HG02840 (cell line): ENCODE results near the gene ZIC1.

Experiments used
- ATAC-seq: cut with Tn5 transposase; IDR thresholded peaks from one replicate; pipeline ENCODE4 v1.9.1; 2021; ENCODE audit warnings: mild to moderate bottlenecking, moderate library complexity, moderate number of reproducible peaks; ENCODE audit not compliant: unreplicated experiment, low FRiP score

Gene ZIC1

GRCh38 chr3:147409143-147410115 is at the start of gene ZIC1:
Gene ZIC1 (plus strand): TSS chr3:147409365. CDS start chr3:147410113, 748 bp downstream.
- no peak for ATAC-seq

DNA sequence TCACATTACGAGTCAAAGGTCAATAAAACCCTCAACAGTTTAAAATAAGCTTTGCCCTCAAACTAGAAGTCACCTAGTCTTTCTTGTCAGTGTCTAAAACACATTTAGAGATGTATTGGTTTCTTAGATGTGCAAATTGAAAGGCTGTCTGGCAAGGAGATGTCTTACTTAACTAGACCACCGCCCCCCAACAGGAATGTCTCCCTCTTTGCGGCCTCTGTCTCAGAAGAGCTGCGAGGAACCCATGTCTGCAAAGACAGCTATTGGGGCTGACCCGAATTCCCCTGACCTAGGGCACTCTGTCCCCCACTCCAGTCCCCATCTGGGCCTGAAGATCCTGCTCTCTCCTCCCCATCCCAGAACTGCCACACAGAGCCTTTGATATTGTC is 49.1 kb upstream of the ZIC1 start:
- no peak for ATAC-seq

DNA sequence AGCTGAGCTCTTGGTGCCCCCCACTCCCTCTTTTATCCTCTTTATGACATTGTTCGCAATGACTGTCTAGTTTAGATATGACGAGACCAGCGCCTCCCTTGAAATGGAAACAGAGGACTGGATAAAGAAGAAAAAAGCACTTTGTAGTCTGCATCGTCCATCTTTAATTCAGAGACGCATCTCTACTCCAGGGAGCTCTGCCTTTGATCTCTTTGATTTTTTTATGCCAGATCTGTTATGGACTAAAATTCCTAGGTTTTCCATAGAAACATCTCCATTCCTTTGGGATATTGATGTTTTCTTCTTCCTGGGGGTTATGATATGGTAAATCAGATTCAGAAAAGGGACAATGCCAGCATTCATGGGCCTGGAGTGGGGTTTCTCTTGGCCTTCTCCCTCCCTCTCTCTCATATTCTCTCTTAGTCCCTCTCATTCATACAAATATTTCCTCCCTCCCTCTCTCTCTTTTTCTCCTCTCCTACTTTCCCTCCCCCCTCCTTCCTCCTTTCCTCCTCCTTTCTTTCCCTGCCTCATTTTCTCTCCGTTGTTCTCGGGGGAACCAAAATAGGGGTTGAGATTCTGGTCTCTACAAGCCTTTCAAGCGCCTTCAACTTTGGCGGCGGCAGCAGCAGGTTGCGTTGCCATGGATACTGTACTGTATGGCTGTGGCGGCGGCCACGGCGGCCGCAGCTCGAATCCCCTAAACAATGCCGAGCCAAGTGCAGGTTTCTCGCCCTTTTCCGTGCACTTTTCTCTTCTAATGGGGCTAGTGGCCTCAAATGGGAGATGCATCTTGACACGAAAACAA is 48.3 kb upstream of the ZIC1 start:
- ATAC-seq: no peak

- ATAC-seq: no peak
Observed at GRCh38 chr3:147361454-147362420, 47.4 kb upstream of the ZIC1 start.

DNA sequence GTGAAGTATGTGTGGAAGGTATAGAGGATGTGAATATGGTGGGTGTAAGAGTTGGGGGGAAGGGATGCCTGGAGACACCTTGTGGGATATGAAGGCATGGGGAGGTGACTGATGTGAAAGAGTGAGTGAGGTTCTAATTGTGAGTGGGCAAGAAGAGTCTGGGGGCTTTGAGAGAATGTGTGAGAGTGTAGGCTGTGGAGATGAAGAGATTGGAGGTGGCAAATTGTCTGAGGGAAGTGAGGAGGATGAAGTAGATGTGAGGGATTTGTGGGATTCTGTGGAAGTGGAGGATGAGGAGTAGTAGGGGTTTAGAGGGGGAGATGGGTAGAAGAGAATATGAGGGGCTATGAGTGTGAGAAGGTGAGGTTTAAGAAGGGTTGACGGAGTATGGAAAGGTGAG is 44.4 kb upstream of the ZIC1 start:
- ATAC-seq: no peak

DNA sequence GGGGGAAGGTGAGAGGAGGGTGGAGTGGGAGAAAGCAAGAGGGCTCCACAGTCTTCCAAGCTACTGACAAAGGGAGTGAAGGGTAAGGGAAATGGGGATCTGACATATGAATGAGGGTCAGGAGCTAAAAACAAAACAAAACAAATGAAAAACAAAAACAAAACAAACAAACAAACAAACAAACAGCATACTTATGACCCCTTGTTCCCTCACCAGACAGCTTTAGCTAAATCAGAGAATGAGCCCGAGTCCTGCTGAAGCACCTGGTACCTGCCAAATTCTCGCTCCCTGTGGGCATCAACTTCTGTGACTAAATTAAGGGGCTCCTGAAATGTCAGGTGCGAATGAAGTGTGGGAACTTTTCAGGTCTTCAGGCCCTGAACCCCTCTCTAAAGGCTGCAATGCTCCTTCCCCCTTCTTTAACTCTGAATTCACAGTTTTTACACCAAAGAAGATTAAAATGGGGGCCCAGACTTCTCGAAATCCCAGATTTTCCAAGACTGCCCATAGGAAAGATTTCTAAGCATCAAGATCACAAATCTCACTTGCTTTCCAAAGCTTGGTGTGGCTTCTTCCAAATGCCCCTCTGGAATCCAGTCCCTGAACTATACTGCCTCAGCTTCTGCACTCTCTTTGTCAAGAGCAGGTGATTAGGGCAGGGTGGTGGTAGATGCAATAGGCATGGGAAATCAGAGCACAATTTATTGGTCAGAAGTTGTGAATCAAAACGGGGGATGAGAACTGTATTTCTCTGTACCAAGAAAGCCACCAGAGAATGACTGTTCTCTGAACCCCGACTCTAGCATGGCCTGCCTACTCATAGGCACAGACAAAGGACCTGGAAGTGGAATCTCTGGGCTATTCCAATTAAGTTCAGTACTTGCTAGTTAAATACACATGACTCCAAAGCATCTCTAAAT is 43.7 kb upstream of the ZIC1 start:
- ATAC-seq: no peak

DNA sequence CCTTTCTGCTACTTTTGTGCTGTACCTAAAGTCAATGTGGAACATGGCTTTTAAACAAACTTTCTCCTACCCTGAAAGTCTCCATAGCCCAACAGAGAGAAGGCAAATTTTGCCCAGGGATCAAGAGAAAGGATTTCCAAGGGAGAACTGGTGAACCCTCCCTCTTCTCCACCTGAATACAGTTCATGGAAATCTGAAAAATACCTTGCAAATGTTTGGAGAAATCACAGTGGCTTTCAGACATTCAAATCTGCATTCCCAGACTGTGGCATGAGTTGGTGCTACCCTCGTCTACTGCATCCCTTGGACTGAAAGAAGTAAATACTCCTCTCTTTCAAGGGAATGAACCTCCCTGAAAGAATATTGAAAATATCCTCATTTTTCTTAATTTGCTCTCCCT is 41.5 kb upstream of the ZIC1 start:
- no peak for ATAC-seq

GRCh38 chr3:147368151-147368550 is 41.0 kb upstream of the ZIC1 start:
- no peak for ATAC-seq

GRCh38 chr3:147368561-147369221 is 40.5 kb upstream of the ZIC1 start:
- ATAC-seq: no peak

- ATAC-seq: no peak
Observed at GRCh38 chr3:147369231-147369630, 39.9 kb upstream of the ZIC1 start.

DNA sequence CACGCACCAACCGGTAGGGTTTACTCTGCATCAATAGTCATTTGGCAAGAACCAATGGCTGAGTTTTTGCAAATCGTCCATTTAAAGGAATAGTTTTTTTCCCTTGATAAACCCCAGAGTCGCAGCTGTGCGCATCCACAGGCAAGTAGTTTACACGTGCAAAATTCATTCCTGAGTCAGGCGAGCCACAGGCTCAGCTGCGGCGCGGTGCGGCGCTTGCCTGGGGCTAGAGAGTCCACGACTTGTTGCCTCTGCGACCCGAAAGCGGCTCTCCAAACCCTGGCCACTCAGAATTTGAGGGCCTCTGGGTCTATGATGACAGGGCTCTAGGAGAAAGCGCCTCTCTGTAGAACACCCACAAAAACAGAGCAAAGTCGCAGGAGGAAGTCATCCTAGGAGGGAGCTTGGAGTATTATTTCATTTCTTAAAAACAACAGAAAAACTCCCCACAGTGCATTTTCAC is 39.5 kb upstream of the ZIC1 start:
- no peak for ATAC-seq

DNA sequence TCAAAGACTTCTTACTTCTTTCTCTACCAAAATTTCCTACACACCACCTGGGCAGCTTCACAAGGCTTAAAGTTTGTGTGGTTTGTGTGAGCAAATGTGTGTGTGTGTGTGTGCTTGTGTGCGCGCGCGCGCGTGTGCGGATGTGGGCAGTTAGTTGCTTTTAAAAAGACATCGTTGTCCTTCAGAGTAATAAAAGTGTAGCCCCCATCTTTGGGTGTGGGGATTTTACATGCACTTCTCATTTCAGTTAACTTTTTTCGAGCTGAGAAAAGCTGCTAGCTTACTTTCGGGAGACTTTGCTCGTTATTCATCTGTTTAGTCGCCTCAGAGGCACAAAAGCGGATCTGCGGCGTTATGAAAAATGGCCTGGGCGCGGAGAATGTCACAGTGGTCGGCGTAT is 38.8 kb upstream of the ZIC1 start:
- no peak for ATAC-seq

DNA sequence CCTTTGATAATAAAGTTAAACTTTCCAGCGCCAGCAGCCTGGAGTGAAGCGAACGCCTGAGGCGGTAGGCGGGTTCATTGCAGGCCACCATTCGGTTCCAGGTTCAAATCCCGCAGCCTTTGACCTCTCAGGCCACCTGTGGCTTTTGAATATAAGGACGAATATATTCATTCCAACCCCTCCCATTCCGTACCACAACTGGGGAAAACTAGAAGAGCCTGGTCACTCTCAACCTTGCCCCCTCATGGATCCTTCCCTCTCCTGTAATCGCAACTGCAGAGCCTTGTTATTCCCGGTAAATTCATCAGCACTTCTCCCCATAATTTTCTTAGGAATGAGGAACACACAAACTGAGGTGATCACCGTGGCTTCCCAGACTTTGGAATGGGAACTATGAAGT is 38.0 kb upstream of the ZIC1 start:
- ATAC-seq: no peak

DNA sequence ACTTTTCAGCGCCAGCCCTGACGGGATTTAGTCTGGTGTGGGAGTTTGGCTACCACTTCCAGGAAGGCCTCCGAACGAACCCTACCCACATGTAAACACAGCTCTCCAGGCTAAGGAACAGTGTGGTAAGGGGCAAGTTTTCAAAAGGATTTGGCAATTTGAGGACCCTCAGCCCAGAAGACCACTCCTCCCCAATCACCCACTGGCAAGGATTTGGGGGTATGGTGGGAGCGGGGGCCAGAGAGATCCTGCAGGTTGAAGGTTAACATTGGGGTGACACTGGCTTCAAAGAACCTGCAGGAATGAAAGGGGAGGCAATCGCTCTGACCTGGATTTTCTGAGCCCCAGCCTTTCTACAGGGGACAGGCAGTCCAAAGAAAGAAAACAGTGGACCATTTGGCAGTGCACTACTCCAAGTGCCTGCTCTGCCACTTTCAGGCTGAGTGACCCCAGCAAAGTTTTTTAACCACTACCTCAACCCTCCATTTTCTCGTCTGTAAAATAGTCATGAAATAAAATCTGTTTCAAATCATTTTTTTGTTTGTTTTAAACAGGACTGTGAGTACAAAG is 37.3 kb upstream of the ZIC1 start:
- no peak for ATAC-seq

DNA sequence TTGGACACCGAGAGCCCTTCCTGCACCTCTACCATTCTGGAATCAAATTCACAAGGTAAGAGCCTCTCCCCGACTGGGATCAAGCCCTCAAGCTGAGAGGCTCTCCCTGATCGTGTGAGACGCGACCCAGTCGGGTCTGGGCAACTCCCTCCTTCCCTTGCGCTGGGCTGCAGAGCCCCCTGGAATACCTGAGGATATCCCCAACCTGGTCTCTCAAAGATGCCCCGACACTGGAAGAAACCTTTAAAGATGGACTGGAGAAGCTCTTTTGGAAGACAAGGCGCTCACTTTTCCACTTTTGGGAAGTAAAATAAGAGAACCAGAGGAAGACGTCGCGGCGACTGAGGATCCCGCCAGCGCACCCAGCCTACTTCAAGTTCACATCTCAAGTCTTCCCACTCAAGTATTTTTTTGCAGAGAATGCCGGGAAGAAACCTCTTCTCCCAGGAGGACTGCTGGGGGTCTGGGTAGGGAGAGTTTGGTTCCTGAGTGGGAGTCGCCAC is 36.6 kb upstream of the ZIC1 start:
- ATAC-seq: no peak

GRCh38 chr3:147373301-147373700 is 35.9 kb upstream of the ZIC1 start:
- ATAC-seq: no peak

DNA sequence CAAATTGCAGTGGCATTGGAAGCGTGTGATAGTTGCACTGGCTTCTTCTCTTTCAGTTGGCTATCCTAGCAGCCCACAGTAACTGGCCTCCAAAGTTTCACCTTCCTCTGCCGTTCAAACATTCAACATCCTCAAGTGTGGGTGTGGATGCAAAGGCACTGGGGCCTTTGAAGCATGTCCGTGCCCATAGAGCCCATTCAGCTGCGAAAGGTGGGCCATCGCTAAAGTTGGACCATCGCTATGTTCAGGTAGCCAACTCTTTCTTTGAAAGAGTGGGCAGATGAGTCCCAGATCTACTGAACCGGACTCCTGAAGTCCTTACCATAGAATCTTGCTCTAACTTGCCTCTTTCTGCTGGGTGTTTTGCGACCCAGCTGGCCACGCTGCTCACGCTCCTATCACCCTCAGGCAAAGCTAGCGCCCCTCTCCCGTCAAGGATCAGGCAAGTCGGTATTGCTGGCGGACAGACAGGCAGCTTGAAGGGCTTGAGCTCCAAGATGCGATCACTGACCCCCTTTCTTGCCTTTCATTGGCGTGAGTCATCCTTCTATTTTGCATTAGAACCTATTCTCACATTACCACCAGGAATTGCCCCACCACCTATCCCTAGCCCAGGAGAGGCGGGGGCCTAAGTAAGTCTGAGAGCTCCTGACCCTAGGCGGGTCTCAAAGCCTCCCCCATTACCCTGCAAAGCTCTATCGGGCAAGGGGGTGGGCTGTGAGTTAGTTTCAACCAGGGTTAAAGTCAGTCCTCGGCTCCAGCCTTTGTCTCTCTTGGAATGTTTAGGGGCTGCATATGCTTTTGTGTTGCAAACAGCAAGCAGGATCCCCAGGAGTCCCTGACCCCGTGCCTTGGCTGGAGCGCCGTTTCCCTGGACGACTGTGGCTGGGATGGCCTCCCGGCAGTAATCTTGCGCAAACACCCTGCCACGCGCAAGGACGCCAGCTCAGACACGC is 31.5 kb upstream of the ZIC1 start:
- no peak for ATAC-seq
